Panc1 (cell line): ENCODE measurements around the gene EML6. TPM values are rescaled to one million over a fixed set of nuclear protein-coding genes. Genes with fewer than 3 reads are reported as not detected.

Experiments
- ATAC-seq: fragments of 200-7000 bp; cut with Tn5 transposase; 2 replicates; pipeline ENCODE4 v1.9.1; 2020; ENCODE audit warnings: mild to moderate bottlenecking, moderate library complexity
- BruUV-seq: library from RNA; stranded (reverse); fragments of 400-500 nt; replicated peaks from 2 replicates; lab custom pipeline; 2021; lab: Mats Ljungman, UMichigan
- CTCF ChIA-PET: fragments of 300-600 bp; sonication (Branson Sonifier 250); formaldehyde crosslinking; loops from one replicate; lab custom pipeline; 2022; ENCODE audit warnings: antibody characterized with exemption; lab: Charles Lee
- POLR2A ChIA-PET: fragments of 300-600 bp; sonication (Branson Sonifier 250); formaldehyde crosslinking; loops from one replicate; lab custom pipeline; 2022; ENCODE audit warnings: antibody characterized with exemption; lab: Charles Lee
- DNase-seq: peaks from one replicate; pipeline ENCODE4 v3.0.0-alpha.2; 2010; ENCODE audit warnings: low read depth, low spot score
- H3K27ac ChIP-seq: 2 replicates; pipeline ENCODE4 v1.5.1; 2011; ENCODE audit warnings: mild to moderate bottlenecking, low read length, inconsistent platforms
- H3K27me3 ChIP-seq: fragments of 200-500 bp; sonication (Bioruptor generic); 2 replicates; pipeline ENCODE4 v1.6.0; 2014; ENCODE audit warnings: low read length, inconsistent platforms; ENCODE audit not compliant: control insufficient read depth, insufficient read depth
- H3K36me3 ChIP-seq: fragments of 200-500 bp; sonication (Bioruptor generic); 2 replicates; pipeline ENCODE4 v1.5.1; 2014; ENCODE audit warnings: inconsistent platforms, mild to moderate bottlenecking, low read length, moderate library complexity; ENCODE audit not compliant: control insufficient read depth, insufficient read depth
- H3K4me1 ChIP-seq: 2 replicates; pipeline ENCODE4 v1.5.1; 2011; ENCODE audit warnings: inconsistent platforms, mild to moderate bottlenecking, low read length, moderate library complexity; ENCODE audit not compliant: control insufficient read depth, insufficient read depth
- H3K4me3 ChIP-seq, 2 experiments: 2 replicates each; pipeline ENCODE4 v1.5.1; 2011 to 2012; ENCODE audit warnings: low read depth in 2 of 2, low read length in 2 of 2, mild to moderate bottlenecking in 2 of 2, inconsistent platforms in 1 of 2, moderate library complexity in 1 of 2
- H3K9me3 ChIP-seq: fragments of 200-500 bp; sonication (Bioruptor generic); 2 replicates; pipeline ENCODE4 v1.5.1; 2014; ENCODE audit warnings: low read depth, mild to moderate bottlenecking, inconsistent platforms, low read length, moderate library complexity; ENCODE audit not compliant: control insufficient read depth, insufficient read depth
- POLR2AphosphoS5 ChIP-seq: IDR thresholded peaks from 2 replicates; pipeline ENCODE4 v1.6.1; 2012; ENCODE audit warnings: mild to moderate bottlenecking, low read depth, low read length, moderate library complexity
- SIN3A ChIP-seq: IDR thresholded peaks from 2 replicates; pipeline ENCODE4 v1.6.1; 2012; ENCODE audit warnings: low read depth, mild to moderate bottlenecking, low read length, moderate library complexity, borderline replicate concordance; ENCODE audit not compliant: insufficient read depth
- TCF7L2 ChIP-seq: IDR thresholded peaks from 2 replicates; pipeline ENCODE4 v1.6.1; 2011; ENCODE audit warnings: mild to moderate bottlenecking, low read depth, low read length, inconsistent platforms
- in situ Hi-C: cut with HindIII; loops from 2 replicates; pipeline ENCODE4 v1.10.0; 2016; ENCODE audit warnings: low sequenced_read_pairs, low pct_unique_long_range_greater_than_20kb
- intact Hi-C: fragments of 100-400 bp; cut with micrococcal nuclease; formaldehyde crosslinking; loops from one replicate; pipeline ENCODE4 v1.10.0; 2022; ENCODE audit not compliant: unreplicated experiment
- total RNA-seq: library from RNA; stranded (reverse); gene quantifications from one replicate; pipeline ENCODE4 v1.2.1, GENCODE V29; 2021; ENCODE audit not compliant: unreplicated experiment
- TF ChIP-seq, protein P1 (sequence below), 2 experiments: IDR thresholded peaks; 2 replicates each; pipeline ENCODE4 v1.6.1; 2011 to 2012; ENCODE audit warnings: low read depth in 2 of 2, control low read depth in 1 of 2, low read length in 1 of 2, mild to moderate bottlenecking in 1 of 2, moderate library complexity in 1 of 2; ENCODE audit not compliant: insufficient read depth in 1 of 2
- TF ChIP-seq, protein P2 (sequence below): fragments of 450-650 bp; IDR thresholded peaks from 2 replicates; pipeline ENCODE4 v1.5.1; 2017; ENCODE audit warnings: mild to moderate bottlenecking

Gene EML6
- total RNA-seq, 1 experiment from 2014 or later: 6.3 TPM

DNA sequence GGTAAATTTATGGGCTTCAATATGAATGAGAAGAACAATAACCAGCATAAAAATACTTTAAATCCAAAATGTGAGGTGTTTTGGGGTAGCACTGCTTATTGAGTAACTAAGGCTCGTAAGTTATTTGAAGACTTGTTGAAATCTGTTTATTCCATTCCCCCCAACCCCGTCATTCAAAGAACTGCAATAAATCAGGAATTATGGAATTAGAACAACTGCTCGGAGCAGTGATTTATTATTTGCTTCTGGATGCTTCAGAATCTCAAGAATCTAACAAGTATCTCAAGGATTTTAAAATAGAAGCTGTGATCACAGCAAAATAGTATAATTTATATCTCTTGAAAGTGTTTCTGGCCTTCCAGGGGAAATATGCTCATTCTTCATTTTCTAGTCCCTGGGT lies 86.8 kb downstream of the EML6 start:
- POLR2A ChIA-PET: no interaction called here
- H3K4me1 ChIP-seq: no peaks in the 10 kb centered on the region
- CTCF ChIA-PET: no interaction called here
- in situ Hi-C loops: no loop called here
- H3K27me3 ChIP-seq: no peaks in the 10 kb centered on the region
- intact Hi-C loops: no loop called here
- TF ChIP-seq, protein P1, sequence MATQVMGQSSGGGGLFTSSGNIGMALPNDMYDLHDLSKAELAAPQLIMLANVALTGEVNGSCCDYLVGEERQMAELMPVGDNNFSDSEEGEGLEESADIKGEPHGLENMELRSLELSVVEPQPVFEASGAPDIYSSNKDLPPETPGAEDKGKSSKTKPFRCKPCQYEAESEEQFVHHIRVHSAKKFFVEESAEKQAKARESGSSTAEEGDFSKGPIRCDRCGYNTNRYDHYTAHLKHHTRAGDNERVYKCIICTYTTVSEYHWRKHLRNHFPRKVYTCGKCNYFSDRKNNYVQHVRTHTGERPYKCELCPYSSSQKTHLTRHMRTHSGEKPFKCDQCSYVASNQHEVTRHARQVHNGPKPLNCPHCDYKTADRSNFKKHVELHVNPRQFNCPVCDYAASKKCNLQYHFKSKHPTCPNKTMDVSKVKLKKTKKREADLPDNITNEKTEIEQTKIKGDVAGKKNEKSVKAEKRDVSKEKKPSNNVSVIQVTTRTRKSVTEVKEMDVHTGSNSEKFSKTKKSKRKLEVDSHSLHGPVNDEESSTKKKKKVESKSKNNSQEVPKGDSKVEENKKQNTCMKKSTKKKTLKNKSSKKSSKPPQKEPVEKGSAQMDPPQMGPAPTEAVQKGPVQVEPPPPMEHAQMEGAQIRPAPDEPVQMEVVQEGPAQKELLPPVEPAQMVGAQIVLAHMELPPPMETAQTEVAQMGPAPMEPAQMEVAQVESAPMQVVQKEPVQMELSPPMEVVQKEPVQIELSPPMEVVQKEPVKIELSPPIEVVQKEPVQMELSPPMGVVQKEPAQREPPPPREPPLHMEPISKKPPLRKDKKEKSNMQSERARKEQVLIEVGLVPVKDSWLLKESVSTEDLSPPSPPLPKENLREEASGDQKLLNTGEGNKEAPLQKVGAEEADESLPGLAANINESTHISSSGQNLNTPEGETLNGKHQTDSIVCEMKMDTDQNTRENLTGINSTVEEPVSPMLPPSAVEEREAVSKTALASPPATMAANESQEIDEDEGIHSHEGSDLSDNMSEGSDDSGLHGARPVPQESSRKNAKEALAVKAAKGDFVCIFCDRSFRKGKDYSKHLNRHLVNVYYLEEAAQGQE (IDR thresholded peaks at IDR 0.05; ENCODE audit: insufficient read depth in 1 of 2, low read depth in 2 of 2, low read length in 1 of 2): no peak
- TF ChIP-seq TCF7L2: no peak
- TF ChIP-seq, protein P2, sequence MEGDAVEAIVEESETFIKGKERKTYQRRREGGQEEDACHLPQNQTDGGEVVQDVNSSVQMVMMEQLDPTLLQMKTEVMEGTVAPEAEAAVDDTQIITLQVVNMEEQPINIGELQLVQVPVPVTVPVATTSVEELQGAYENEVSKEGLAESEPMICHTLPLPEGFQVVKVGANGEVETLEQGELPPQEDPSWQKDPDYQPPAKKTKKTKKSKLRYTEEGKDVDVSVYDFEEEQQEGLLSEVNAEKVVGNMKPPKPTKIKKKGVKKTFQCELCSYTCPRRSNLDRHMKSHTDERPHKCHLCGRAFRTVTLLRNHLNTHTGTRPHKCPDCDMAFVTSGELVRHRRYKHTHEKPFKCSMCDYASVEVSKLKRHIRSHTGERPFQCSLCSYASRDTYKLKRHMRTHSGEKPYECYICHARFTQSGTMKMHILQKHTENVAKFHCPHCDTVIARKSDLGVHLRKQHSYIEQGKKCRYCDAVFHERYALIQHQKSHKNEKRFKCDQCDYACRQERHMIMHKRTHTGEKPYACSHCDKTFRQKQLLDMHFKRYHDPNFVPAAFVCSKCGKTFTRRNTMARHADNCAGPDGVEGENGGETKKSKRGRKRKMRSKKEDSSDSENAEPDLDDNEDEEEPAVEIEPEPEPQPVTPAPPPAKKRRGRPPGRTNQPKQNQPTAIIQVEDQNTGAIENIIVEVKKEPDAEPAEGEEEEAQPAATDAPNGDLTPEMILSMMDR: no peak
- peaks cover 5% of the 10 kb centered on the region; the same call in 1 of the 2 replicates for H3K9me3 ChIP-seq
- no peaks in the 10 kb centered on the region; the same call in 1 of the 2 replicates for H3K36me3 ChIP-seq
- BruUV-seq: no TSS peak
- ATAC-seq: no peak
- H3K27ac ChIP-seq: no peak overlapping the region
- no peak overlapping the region for H3K4me3 ChIP-seq
- DNase-seq: no peak

DNA sequence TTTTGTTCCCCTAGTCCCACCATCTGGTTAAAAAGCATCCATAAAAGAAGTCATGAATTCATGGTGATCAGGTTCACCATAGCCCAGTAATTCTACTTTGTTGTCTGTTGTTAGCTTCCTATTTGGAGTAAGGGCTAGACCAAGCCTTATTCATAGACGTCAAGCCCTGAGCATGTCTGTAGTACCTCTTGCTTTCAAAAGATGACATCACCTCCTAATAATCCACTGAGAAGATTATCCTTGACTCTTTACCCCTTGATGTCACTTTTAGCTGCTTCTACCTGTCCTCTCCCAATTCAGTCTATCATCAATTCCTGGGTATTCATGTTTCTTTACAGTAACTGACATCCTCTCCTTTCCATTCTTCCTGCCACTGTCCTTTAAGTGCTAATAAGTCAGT lies 90.1 kb downstream of the EML6 start:
- POLR2A ChIA-PET: no interaction called here
- intact Hi-C loops: no loop called here
- DNase-seq (no peak), ATAC-seq (no peak)
- CTCF ChIA-PET: no interaction called here
- TF ChIP-seq POLR2AphosphoS5 (no peak), TCF7L2 (no peak), SIN3A (no peak)
- TF ChIP-seq, protein P2: no peak
- TF ChIP-seq, protein P1 (IDR thresholded peaks at IDR 0.05; ENCODE audit: insufficient read depth in 1 of 2, low read depth in 2 of 2, low read length in 1 of 2): no peak
- Histone ChIP-seq H3K9me3 (no peaks in the 10 kb centered on the region), H3K4me1 (no peaks in the 10 kb centered on the region), H3K27ac (no peak overlapping the region), H3K27me3 (no peaks in the 10 kb centered on the region), H3K4me3 (no peak overlapping the region), H3K36me3 (no peaks in the 10 kb centered on the region; the same call in 1 of the 2 replicates)
- no TSS peak for BruUV-seq
- in situ Hi-C loops: no loop called here
